Coronary artery (tissue), 2 donors: Measurements from ENCODE around the gene OLFM2.
"Not testable (repeated sequence)": the region's sequence is repeated elsewhere in the genome, so short reads cannot be mapped to it uniquely, and the experiment has no call there.

ENCODE experiments used
- DNase-seq: peaks from one replicate; pipeline ENCODE4 v3.0.0-alpha.2; 2017; ENCODE audit warnings: low spot score
- H3K27ac ChIP-seq, 2 donors: fragments of 200-600 bp; sonication (generic); one replicate each; pipeline ENCODE4 v1.5.1; 2016 to 2019
- H3K4me3 ChIP-seq: fragments of 200-600 bp; sonication (generic); 2 replicates; pipeline ENCODE4 v1.5.1; 2016; ENCODE audit warnings: mild to moderate bottlenecking, moderate library complexity
- CTCF ChIP-seq: fragments of 200-600 bp; sonication (generic); IDR thresholded peaks from one replicate; pipeline ENCODE4 v1.5.1; 2019; ENCODE audit warnings: antibody characterized with exemption

Gene OLFM2

GRCh38 chr19:9958379-9958821 lies 22.1 kb upstream of the OLFM2 start:
- H3K4me3 ChIP-seq: no peak overlapping the region
- TF ChIP-seq CTCF: no peak
- H3K27ac ChIP-seq: no peak overlapping the region
- DNase-seq: no peak

GRCh38 chr19:9956956-9957355 lies 20.6 kb upstream of the OLFM2 start:
- no peak for DNase-seq

GRCh38 chr19:9953802-9954542 lies 17.7 kb upstream of the OLFM2 start:
- DNase-seq: no peak
- Histone ChIP-seq H3K4me3 (no peak overlapping the region), H3K27ac (no peak overlapping the region)
- no peak for TF ChIP-seq CTCF

More at GRCh38 chr19:9956956-9957355, 20.6 kb upstream of the OLFM2 start:
- TF ChIP-seq CTCF: no peak
- Histone ChIP-seq H3K4me3 (no peak overlapping the region), H3K27ac (no peak overlapping the region)

- no peak overlapping the region for H3K4me3 ChIP-seq
- no peak for TF ChIP-seq CTCF
- no peak for DNase-seq
- no peak overlapping the region for H3K27ac ChIP-seq
These were observed 16.0 kb upstream of the OLFM2 start for GRCh38 chr19:9952276-9952675.

- Histone ChIP-seq H3K27ac (no peak overlapping the region), H3K4me3 (no peak overlapping the region)
- DNase-seq: no peak
- no peak for TF ChIP-seq CTCF
These were observed 11.1 kb upstream of the OLFM2 start for GRCh38 chr19:9947441-9947840.

GRCh38 chr19:9946528-9947125 lies 10.3 kb upstream of the OLFM2 start:
- H3K27ac ChIP-seq: peak overlapping the region in 1 of 2 donors; percentile 16
- not testable (repeated sequence) for H3K4me3 ChIP-seq, DNase-seq

GRCh38 chr19:9945319-9945966 lies 9.1 kb upstream of the OLFM2 start:
- DNase-seq: peak; percentile 91
- Histone ChIP-seq H3K4me3 (peak overlapping the region; percentile 39), H3K27ac (peak overlapping the region; percentile 49 to 84)
- no peak for TF ChIP-seq CTCF
